GM12875 (cell line): ENCODE measurements around the gene MSANTD2.

Source experiments
- H3K4me3 ChIP-seq: one replicate; pipeline ENCODE4 v1.5.1; 2011; ENCODE audit warnings: low read depth, low read length, control low read depth
- CTCF ChIP-seq: IDR thresholded peaks from 2 replicates; pipeline ENCODE4 v1.5.1; 2011; ENCODE audit warnings: low read depth, mild to moderate bottlenecking, control low read depth, inconsistent platforms, low read length, moderate library complexity, borderline replicate concordance; ENCODE audit not compliant: insufficient read depth

Gene MSANTD2

GRCh38 chr11:124751391-124751740 lies 48.8 kb downstream of the MSANTD2 start:
- H3K4me3 ChIP-seq: no peak overlapping the region
- TF ChIP-seq CTCF: no peak

- H3K4me3 ChIP-seq: no peak overlapping the region
- TF ChIP-seq CTCF: no peak
Observed at GRCh38 chr11:124749912-124750311, 50.3 kb downstream of the MSANTD2 start.

- TF ChIP-seq CTCF: no peak
- H3K4me3 ChIP-seq: no peak overlapping the region
Observed at GRCh38 chr11:124748481-124749343, 51.5 kb downstream of the MSANTD2 start.

GRCh38 chr11:124748100-124748418 lies 52.1 kb downstream of the MSANTD2 start:
- no peak for TF ChIP-seq CTCF
- H3K4me3 ChIP-seq: no peak overlapping the region

- no peak for TF ChIP-seq CTCF
- H3K4me3 ChIP-seq: no peak overlapping the region
Observed at GRCh38 chr11:124747406-124748099, 52.7 kb downstream of the MSANTD2 start.

GRCh38 chr11:124746621-124747243 lies 53.5 kb downstream of the MSANTD2 start:
- peak; percentile 75 for TF ChIP-seq CTCF
- H3K4me3 ChIP-seq: peak overlapping the region; percentile 68
